Hepatocyte (in vitro differentiated cells): Measurements from ENCODE around the gene EIF4ENIF1.

Experiments
- CTCF ChIP-seq: fragments of 200-600 bp; sonication (generic); IDR thresholded peaks from 2 replicates; pipeline ENCODE4 v1.5.1; 2016; ENCODE audit warnings: antibody characterized with exemption, mild to moderate bottlenecking; ENCODE audit not compliant: poor library complexity
- EZH2 ChIP-seq: fragments of 200-600 bp; sonication (generic); IDR thresholded peaks from 2 replicates; pipeline ENCODE4 v1.6.1; 2016; ENCODE audit warnings: antibody characterized with exemption, mild to moderate bottlenecking, borderline replicate concordance

- no peak for TF ChIP-seq CTCF
- TF ChIP-seq EZH2, result no peak
Measured at GRCh38 chr22:31400023-31400397, 89.6 kb downstream of the EIF4ENIF1 start.
